ENCODE data around the gene BEX3. TPM values are rescaled to one million over a fixed set of nuclear protein-coding genes. Genes with fewer than 3 reads are reported as not detected.

BEX3 gene
- total and polyA plus RNA-seq, 2 donors (not counting 1 experiment from before 2014, with no cell fraction given), result 416 to 460 TPM

DNA sequence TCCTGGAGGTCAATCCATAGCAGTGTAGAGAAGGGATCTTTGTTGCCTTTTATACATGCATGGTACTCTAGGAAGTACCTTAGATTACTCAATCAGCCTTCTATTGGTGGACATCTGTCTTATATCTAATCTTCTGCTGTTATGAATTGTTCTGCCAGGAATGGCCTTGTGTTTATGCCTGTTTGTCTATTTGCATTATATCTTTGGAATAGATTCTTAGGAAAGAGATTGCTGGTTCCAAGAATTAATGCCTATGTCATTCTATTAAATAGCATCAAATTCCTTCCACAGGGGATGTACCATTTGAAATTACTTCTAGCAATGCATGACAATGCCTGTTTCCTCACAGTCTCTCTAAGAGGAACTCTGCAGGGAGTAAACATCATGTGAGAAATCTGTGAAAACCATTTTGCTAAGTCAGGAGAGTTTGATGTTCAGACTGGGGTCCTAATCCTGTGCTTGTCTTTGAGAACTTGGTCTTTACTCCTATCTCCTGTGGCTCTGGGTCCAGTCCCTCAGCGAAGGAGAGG lies 42.5 kb downstream of the BEX3 start:
- DNase-seq (ENCODE audit: low read depth in 2 of 2), result no peak
- Histone ChIP-seq H2AFZ (ENCODE audit: low read length) (no peak overlapping the region), H3K79me2 (ENCODE audit: control insufficient read depth, insufficient read depth, low read length) (no peaks in the 10 kb centered on the region), H3K27me3 (ENCODE audit: control insufficient read depth, insufficient read depth, low read length) (no peaks in the 10 kb centered on the region), H4K20me1 (ENCODE audit: control insufficient read depth, extremely low read depth, insufficient read depth, low read length) (no peaks in the 10 kb centered on the region), H3K4me2 (ENCODE audit: extremely low read depth, insufficient read depth, low read length) (no peak overlapping the region), H3K27ac (ENCODE audit: insufficient read depth, low read length) (no peak overlapping the region), H3K36me3 (ENCODE audit: control insufficient read depth, insufficient read depth, low read length) (no peaks in the 10 kb centered on the region), H3K4me3 (replicated peaks in 1 of 4; ENCODE audit: control extremely low read depth in 1 of 4, insufficient read depth in 1 of 4, low read depth in 3 of 4, low read length in 4 of 4) (no peak overlapping the region), H3K9me3 (ENCODE audit: control insufficient read depth, insufficient read depth, low read depth, low read length) (no peaks in the 10 kb centered on the region), H3K9ac (ENCODE audit: insufficient read depth, low read length) (no peak overlapping the region), H3K4me1 (ENCODE audit: control insufficient read depth, extremely low read depth, insufficient read depth, low read length) (no peaks in the 10 kb centered on the region)
- no peak for TF ChIP-seq EZH2 (IDR thresholded peaks at IDR 0.05; ENCODE audit: low read length, missing control alignments)
- TF ChIP-seq, protein P1, sequence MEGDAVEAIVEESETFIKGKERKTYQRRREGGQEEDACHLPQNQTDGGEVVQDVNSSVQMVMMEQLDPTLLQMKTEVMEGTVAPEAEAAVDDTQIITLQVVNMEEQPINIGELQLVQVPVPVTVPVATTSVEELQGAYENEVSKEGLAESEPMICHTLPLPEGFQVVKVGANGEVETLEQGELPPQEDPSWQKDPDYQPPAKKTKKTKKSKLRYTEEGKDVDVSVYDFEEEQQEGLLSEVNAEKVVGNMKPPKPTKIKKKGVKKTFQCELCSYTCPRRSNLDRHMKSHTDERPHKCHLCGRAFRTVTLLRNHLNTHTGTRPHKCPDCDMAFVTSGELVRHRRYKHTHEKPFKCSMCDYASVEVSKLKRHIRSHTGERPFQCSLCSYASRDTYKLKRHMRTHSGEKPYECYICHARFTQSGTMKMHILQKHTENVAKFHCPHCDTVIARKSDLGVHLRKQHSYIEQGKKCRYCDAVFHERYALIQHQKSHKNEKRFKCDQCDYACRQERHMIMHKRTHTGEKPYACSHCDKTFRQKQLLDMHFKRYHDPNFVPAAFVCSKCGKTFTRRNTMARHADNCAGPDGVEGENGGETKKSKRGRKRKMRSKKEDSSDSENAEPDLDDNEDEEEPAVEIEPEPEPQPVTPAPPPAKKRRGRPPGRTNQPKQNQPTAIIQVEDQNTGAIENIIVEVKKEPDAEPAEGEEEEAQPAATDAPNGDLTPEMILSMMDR (conservative IDR thresholded peaks at IDR 0.05 in 1 of 2, IDR thresholded peaks at IDR 0.05 in 1 of 2; ENCODE audit: low read depth in 1 of 2, low read length in 2 of 2), result no peak

DNA sequence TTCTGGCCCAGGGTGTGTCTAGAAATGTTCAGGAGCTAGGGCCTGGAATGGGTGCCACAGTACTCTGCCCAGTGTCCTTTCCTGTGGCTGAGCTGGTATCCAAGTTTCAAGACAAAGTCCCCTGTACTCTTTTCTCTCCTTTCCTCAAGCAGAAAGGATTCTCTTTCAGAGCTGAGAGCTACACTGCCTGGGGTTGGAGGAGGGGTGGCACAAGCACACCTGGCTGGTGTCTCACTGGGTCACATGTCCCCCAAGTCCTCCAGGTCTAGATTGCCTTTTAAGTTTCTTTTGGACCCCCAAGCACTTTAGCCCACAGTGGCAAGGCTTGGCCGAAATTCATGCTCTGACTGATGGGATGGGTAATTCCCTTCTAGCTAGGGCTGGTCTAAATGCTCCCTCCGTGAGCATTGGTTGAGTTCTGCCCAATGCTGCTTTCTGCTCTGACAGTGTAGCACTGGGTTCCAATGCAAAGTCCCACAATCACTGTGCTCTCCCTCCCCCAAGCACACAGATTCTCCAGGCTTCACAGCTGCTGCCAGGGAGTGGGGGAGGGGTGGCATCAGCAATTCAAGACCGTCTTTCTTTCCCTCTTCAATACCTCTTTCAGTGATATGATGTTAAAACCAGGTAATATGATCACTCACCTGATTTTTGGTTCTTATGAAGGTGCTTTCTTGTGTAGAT lies 47.8 kb downstream of the BEX3 start:
- Histone ChIP-seq H3K36me3 (ENCODE audit: control insufficient read depth, insufficient read depth, low read length) (no peaks in the 10 kb centered on the region), H3K79me2 (ENCODE audit: control insufficient read depth, insufficient read depth, low read length) (no peaks in the 10 kb centered on the region), H3K4me2 (ENCODE audit: extremely low read depth, insufficient read depth, low read length) (no peak overlapping the region), H3K4me1 (ENCODE audit: control insufficient read depth, extremely low read depth, insufficient read depth, low read length) (no peaks in the 10 kb centered on the region), H3K9ac (ENCODE audit: insufficient read depth, low read length) (no peak overlapping the region), H3K27me3 (ENCODE audit: control insufficient read depth, insufficient read depth, low read length) (no peaks in the 10 kb centered on the region), H3K4me3 (replicated peaks in 1 of 4; ENCODE audit: control extremely low read depth in 1 of 4, insufficient read depth in 1 of 4, low read depth in 3 of 4, low read length in 4 of 4) (no peak overlapping the region), H3K27ac (ENCODE audit: insufficient read depth, low read length) (no peak overlapping the region), H2AFZ (ENCODE audit: low read length) (no peak overlapping the region), H4K20me1 (ENCODE audit: control insufficient read depth, extremely low read depth, insufficient read depth, low read length) (no peaks in the 10 kb centered on the region), H3K9me3 (ENCODE audit: control insufficient read depth, insufficient read depth, low read depth, low read length) (no peaks in the 10 kb centered on the region)
- TF ChIP-seq EZH2 (IDR thresholded peaks at IDR 0.05; ENCODE audit: low read length, missing control alignments), result no peak
- TF ChIP-seq, protein P1 (conservative IDR thresholded peaks at IDR 0.05 in 1 of 2, IDR thresholded peaks at IDR 0.05 in 1 of 2; ENCODE audit: low read depth in 1 of 2, low read length in 2 of 2), result no peak
- no peak for DNase-seq (ENCODE audit: low read depth in 2 of 2)

Other genes starting within 250 kb of the BEX3 start
- 11.1 and 20.3 TPM in 2 replicates for gene BEX4, start 161.4 kb upstream of the BEX3 start, total RNA-seq
- 12.4 and 15.5 TPM in 2 replicates for gene BEX4, start 161.4 kb upstream of the BEX3 start, polyA plus RNA-seq
- 100 and 127 TPM in 2 replicates for gene TCEAL8, start 121.4 kb upstream of the BEX3 start, total RNA-seq
- gene TCEAL8, start 121.4 kb upstream of the BEX3 start, polyA plus RNA-seq, result 102 and 145 TPM in 2 replicates
- not detected in 2 replicates for gene TCEAL5, start 99.8 kb upstream of the BEX3 start, total RNA-seq
- gene TCEAL5, start 99.8 kb upstream of the BEX3 start, polyA plus RNA-seq, result not detected in 2 replicates
- gene BEX2, start 65.5 kb upstream of the BEX3 start, total RNA-seq, result 2.8 and 5.9 TPM in 2 replicates
- gene BEX2, start 65.5 kb upstream of the BEX3 start, polyA plus RNA-seq, result 0.32 TPM in 2 replicates
- 32.5 and 52.6 TPM in 2 replicates for gene TCEAL7, start 46.3 kb upstream of the BEX3 start, total RNA-seq
- 36.5 and 46.8 TPM in 2 replicates for gene TCEAL7, start 46.3 kb upstream of the BEX3 start, polyA plus RNA-seq
- 89.5 and 107 TPM in 2 replicates for gene TCEAL9, start 20.0 kb upstream of the BEX3 start, total RNA-seq
- gene TCEAL9, start 20.0 kb upstream of the BEX3 start, polyA plus RNA-seq, result 198 and 286 TPM in 2 replicates
- under 0.01 and 0.17 TPM in 2 replicates for gene RAB40A, start 143.0 kb downstream of the BEX3 start, total RNA-seq
- 0.06 and 0.07 TPM in 2 replicates for gene RAB40A, start 143.0 kb downstream of the BEX3 start, polyA plus RNA-seq
- gene TCEAL4, start 209.0 kb downstream of the BEX3 start, total RNA-seq, result 57.0 and 63.6 TPM in 2 replicates
- 47.3 and 75.7 TPM in 2 replicates for gene TCEAL4, start 209.0 kb downstream of the BEX3 start, polyA plus RNA-seq
- gene TCEAL3, start 231.4 kb downstream of the BEX3 start, total RNA-seq, result 15.4 and 21.6 TPM in 2 replicates
- 42.2 and 59.7 TPM in 2 replicates for gene TCEAL3, start 231.4 kb downstream of the BEX3 start, polyA plus RNA-seq